ENCODE data around the gene CD48. TPM values are rescaled to one million over a fixed set of nuclear protein-coding genes. Genes with fewer than 3 reads are reported as not detected.

CD48 gene
- polyA plus RNA-seq, 1 of the 3 experiments (the other 2 are of a cell fraction) = not detected

GRCh38 chr1:160639652-160640051, 72.0 kb downstream of the CD48 start:
- H3K27me3 ChIP-seq (ENCODE audit: insufficient read depth) = no peaks in the 10 kb centered on the region; the same call in 1 of the 2 replicates
- DNase-seq = no peak
- H3K36me3 ChIP-seq (replicated peaks in 1 of 2; ENCODE audit: control insufficient read depth in 1 of 2, insufficient read depth in 2 of 2, low read length in 1 of 2) = no peaks in the 10 kb centered on the region
- H3K4me2 ChIP-seq = no peak overlapping the region
- 9% methylated on average over 3 of the region's 3 CpGs for WGBS (ENCODE audit: low lambda C conversion rate)
- no peaks in the 10 kb centered on the region for H3K9me3 ChIP-seq
- TF ChIP-seq RCOR1 (IDR thresholded peaks at IDR 0.05; ENCODE audit: low read length) (no peak), EZH2phosphoT487 (IDR thresholded peaks at IDR 0.05; ENCODE audit: borderline replicate concordance, low read depth) (no peak), ZBTB33 (IDR thresholded peaks at IDR 0.05; ENCODE audit: borderline replicate concordance, low read depth) (no peak), SMC3 (IDR thresholded peaks at IDR 0.05; ENCODE audit: low read depth, low read length) (no peak), GATA2 (CRISPR knock-in tag; IDR thresholded peaks at IDR 0.05) (no peak), CTCF (IDR thresholded peaks at IDR 0.05) (no peak), USF1 (IDR thresholded peaks at IDR 0.05; ENCODE audit: borderline replicate concordance, low read depth) (no peak), USF2 (IDR thresholded peaks at IDR 0.05; ENCODE audit: borderline replicate concordance, low read depth, low read length) (no peak), IRF3 (IDR thresholded peaks at IDR 0.05; ENCODE audit: low read depth, low read length) (no peak), FOSL2 (IDR thresholded peaks at IDR 0.05; ENCODE audit: borderline replicate concordance, low read depth) (no peak), REST (IDR thresholded peaks at IDR 0.05; ENCODE audit: low read depth, low read length) (no peak), JUND (IDR thresholded peaks at IDR 0.05) (no peak), PBX3 (IDR thresholded peaks at IDR 0.05) (no peak), EP300 (IDR thresholded peaks at IDR 0.05; ENCODE audit: borderline replicate concordance in 1 of 2, low read depth in 1 of 2, low read length in 1 of 2) (no peak)
- H3K9ac ChIP-seq = no peak overlapping the region
- H3K27ac ChIP-seq (ENCODE audit: low read depth in 2 of 2, low read length in 1 of 2) = no peak overlapping the region
- no peaks in the 10 kb centered on the region for H3F3A ChIP-seq (replicated peaks; ENCODE audit: insufficient read depth)
- no peak overlapping the region for H3K4me3 ChIP-seq (ENCODE audit: low read depth in 2 of 2, low read length in 1 of 2)
- no peak overlapping the region for H2AFZ ChIP-seq (ENCODE audit: low read depth)
- H4K20me1 ChIP-seq (ENCODE audit: insufficient read depth) = no peaks in the 10 kb centered on the region
- POLR2A ChIA-PET = no interaction called here
- no peaks in the 10 kb centered on the region for H3K4me1 ChIP-seq (ENCODE audit: control insufficient read depth in 1 of 2, insufficient read depth in 2 of 2, low read depth in 1 of 2, low read length in 1 of 2)
- H3K9me2 ChIP-seq = no peaks in the 10 kb centered on the region
- no peaks in the 10 kb centered on the region for H3K79me2 ChIP-seq (ENCODE audit: insufficient read depth)
- CTCF ChIA-PET = interaction anchor here (0.8 to 1.4 kb wide), 3 partner anchors 14 to 50 kb away, joined by 3 to 4 read pairs (median 3); no protein-coding TSS in a partner anchor
